ENCODE data around the gene VWA8.
"Not testable (repeated sequence)": the region's sequence is repeated elsewhere in the genome, so short reads cannot be mapped to it uniquely, and the experiment has no call there.

VWA8 gene

GRCh38 chr13:41558781-41559560 lies 401.9 kb downstream of the VWA8 start:
- TF ChIP-seq POLR2A (IDR thresholded peaks at IDR 0.05; ENCODE audit: low read length) (no peak), GATA1 (IDR thresholded peaks at IDR 0.05; ENCODE audit: low read depth, low read length) (no peak)
- no peak for DNase-seq

DNA sequence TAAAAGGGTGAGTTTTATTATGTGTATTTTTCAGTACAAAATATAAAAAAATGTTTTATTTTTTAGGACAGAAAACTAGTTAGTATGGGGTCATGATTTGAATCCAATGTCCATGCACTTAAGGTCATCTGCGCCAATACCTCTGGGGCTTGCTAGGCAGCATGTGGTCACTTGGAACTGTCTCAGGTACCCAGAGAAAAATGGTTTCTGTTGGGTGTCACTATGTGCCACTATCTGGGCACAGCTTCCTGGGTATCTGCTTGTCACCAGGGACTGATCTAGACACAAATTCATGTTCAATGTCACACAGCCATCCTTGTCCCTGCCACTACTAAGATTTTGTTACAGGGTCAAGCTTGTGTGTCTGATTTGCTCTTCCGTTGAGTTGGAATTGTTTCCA lies 403.2 kb downstream of the VWA8 start:
- TF ChIP-seq GATA1 (IDR thresholded peaks at IDR 0.05; ENCODE audit: low read depth, low read length) (no peak), POLR2A (IDR thresholded peaks at IDR 0.05; ENCODE audit: low read length) (no peak)
- DNase-seq = no peak

GRCh38 chr13:41554626-41555386 lies 406.1 kb downstream of the VWA8 start:
- no peak for DNase-seq
- TF ChIP-seq GATA1 (IDR thresholded peaks at IDR 0.05; ENCODE audit: low read depth, low read length) (no peak), POLR2A (IDR thresholded peaks at IDR 0.05; ENCODE audit: low read length) (no peak)

- no peak for DNase-seq
- TF ChIP-seq POLR2A (IDR thresholded peaks at IDR 0.05; ENCODE audit: low read length) (no peak), GATA1 (IDR thresholded peaks at IDR 0.05; ENCODE audit: low read depth, low read length) (no peak)
Measured at GRCh38 chr13:41554180-41554579, 406.7 kb downstream of the VWA8 start.

DNA sequence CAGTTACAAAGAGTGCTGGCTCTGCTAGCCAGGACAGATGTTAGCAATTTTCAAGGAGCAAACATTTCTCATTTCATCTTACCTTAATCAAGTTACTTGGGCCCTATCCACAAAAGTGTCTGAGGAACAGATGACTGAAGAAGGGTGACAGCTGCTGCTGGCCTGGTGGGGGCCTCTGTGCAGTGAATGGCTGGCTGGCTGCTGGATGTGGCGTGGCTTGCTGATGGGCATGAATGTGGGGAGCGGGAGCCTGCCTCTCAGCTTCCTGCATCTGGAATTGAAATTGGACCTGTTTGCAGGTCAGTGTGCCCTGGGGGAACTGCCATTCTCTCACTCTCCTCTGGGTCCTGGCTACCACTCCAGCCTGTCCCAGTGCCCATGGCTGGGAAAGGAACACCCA lies 408.9 kb downstream of the VWA8 start:
- TF ChIP-seq POLR2A (IDR thresholded peaks at IDR 0.05; ENCODE audit: low read length) = no peak
- TF ChIP-seq GATA1 (IDR thresholded peaks at IDR 0.05; ENCODE audit: low read depth, low read length) = no peak
- DNase-seq = no peak

DNA sequence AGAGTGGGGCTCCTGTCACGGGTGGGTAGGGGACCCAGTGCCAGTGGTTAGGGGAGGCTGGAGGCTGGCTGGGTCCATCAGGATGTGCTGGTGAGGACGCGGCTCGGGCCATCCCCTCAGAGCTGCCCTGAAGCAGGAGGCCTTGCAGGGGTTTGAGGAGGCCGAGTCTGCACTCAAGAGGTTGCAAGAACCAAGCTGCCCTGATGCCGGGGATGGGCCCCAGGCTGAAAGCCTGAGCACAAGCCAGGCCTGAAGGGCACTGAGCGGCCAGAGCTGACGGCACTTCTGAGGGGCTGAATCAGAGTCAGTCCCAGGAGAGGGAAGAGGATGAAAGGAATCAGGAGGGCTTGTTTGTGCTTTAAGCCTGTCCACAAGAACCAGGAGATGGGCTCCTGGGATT lies 410.6 kb downstream of the VWA8 start:
- no peak for DNase-seq
- no peak for TF ChIP-seq POLR2A (IDR thresholded peaks at IDR 0.05; ENCODE audit: low read length)
- TF ChIP-seq GATA1 (IDR thresholded peaks at IDR 0.05; ENCODE audit: low read depth, low read length) = no peak

GRCh38 chr13:41549491-41549890 lies 411.4 kb downstream of the VWA8 start:
- no peak for DNase-seq
- TF ChIP-seq GATA1 (IDR thresholded peaks at IDR 0.05; ENCODE audit: low read depth, low read length) (no peak), POLR2A (IDR thresholded peaks at IDR 0.05; ENCODE audit: low read length) (no peak)

- no peak for TF ChIP-seq GATA1 (IDR thresholded peaks at IDR 0.05; ENCODE audit: low read depth, low read length)
- TF ChIP-seq POLR2A (IDR thresholded peaks at IDR 0.05; ENCODE audit: low read length) = no peak
Measured at GRCh38 chr13:41548910-41549309, 412.0 kb downstream of the VWA8 start.

DNA sequence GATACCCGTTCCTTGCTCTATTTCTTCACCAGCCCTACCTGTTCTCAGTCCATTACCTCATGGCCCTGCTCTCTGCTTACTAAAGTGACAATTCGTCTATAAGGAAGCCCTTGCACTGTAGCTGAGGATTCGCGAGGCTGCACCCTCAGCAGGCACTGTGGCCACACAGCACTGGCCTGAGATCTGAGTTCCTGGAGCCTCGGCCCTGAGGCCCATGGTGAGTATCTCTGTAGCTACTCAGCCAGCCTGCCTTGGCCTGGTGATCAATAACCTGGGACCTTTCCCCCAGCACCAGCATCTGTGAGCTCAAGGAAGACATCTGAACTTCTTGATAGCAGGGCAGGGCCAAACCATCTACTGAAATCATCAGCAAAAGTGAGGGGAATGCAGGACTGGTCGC lies 412.9 kb downstream of the VWA8 start:
- no peak for DNase-seq
- no peak for TF ChIP-seq POLR2A (IDR thresholded peaks at IDR 0.05; ENCODE audit: low read length)
- no peak for TF ChIP-seq GATA1 (IDR thresholded peaks at IDR 0.05; ENCODE audit: low read depth, low read length)

More at GRCh38 chr13:41548910-41549309, 412.0 kb downstream of the VWA8 start:
- DNase-seq = no peak

DNA sequence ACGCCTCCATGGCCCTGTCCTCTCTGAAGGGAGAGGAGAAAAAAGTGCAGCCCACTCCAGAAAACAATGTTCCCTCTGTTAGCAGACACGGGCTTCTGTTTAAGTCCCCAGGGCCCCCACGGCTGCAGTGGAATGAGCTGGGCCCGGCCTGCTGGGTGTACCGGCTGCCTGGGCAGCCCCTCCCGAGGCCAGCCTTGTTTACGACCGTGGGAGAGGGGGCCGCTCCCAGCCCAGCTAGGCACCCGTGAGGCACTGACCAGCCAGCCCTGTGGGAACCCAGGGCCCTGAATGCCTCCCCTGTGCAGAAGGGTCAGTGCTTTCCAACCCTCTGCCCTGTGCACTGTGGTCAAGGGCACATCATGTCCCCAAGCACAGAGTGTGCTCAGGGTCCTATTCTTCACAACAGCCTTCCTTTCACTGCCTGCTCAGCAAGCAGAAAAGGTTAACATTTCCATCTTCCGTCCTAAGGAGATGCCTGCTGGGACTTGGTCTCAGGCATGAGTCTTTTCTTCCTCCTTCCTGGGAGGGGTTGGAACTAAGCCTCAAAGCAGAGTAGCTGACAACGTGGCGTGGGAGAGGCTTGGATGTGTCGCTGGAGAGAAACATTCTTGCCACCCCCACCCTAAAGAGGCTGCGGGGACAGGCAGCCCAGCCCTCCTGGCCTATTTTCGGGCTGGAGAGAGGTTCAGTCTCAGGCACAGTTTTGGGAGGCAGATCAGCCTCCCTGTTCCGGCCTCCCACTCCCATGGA lies 413.5 kb downstream of the VWA8 start:
- TF ChIP-seq GATA1 (IDR thresholded peaks at IDR 0.05; ENCODE audit: low read depth, low read length) (no peak), POLR2A (IDR thresholded peaks at IDR 0.05; ENCODE audit: low read length) (no peak)
- DNase-seq = no peak

DNA sequence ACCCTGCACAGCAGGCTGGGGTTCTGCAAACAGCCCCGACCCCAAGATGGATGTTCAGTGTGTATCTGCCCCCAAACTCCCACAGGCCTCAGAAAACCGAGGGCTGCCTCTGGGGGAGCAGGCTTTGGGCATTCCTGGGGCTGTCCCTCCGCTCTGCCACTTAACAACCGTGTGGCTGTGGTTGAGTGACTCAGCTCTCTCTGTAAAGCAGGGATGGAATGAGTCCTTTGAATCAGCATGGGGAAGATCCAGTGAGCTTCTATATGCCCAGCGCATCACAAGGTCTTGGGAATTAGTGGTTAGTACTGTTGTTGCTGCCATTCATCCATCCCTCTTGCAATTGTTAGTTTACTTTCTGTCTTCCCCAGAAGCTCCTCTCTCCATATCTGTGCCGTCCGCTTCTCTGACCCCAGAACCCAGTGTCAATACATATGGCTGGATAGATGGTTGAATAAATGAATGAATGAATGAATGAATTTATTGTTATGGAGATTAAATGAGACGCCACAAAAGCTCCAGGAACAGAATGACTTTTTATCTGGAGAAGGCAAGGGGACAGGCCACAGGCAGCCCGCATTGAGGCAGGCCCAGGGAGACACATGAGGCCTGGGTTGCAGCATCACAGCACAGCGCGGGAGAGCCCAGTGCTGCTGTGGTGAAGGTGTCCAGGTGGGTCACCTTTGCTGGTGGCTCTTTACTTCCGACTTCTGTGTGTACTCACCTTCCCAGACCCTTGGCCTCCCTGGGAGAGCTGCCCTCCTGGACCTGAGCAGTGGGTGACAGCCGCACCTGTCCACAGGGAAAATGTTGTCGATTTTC lies 414.3 kb downstream of the VWA8 start:
- TF ChIP-seq GATA1 (IDR thresholded peaks at IDR 0.05; ENCODE audit: low read depth, low read length) (no peak), POLR2A (IDR thresholded peaks at IDR 0.05; ENCODE audit: low read length) (no peak)
- no peak for DNase-seq

DNA sequence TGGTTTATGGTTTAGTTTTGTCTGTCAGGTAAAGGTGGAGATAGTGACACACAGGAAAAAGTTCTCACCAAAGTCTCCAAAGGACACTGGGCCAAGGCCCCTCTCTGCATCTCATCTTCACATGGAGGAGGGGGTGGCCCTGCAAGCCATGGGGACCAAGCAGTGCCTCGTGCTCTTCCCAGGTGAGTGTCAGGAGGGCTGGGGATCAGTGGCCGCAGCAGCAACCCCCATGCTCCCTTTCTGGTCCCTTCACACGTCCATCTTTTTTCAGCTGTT lies 415.5 kb downstream of the VWA8 start:
- DNase-seq = no peak
- TF ChIP-seq POLR2A (IDR thresholded peaks at IDR 0.05; ENCODE audit: low read length) = no peak
- TF ChIP-seq GATA1 (IDR thresholded peaks at IDR 0.05; ENCODE audit: low read depth, low read length) = no peak

- DNase-seq = no peak
- TF ChIP-seq GATA1 (IDR thresholded peaks at IDR 0.05; ENCODE audit: low read depth, low read length) (no peak), POLR2A (IDR thresholded peaks at IDR 0.05; ENCODE audit: low read length) (no peak)
Measured at GRCh38 chr13:41543664-41544300, 417.1 kb downstream of the VWA8 start.

GRCh38 chr13:41542799-41543198 lies 418.1 kb downstream of the VWA8 start:
- DNase-seq = not testable (repeated sequence)
